Measurements from ENCODE around the gene CCDC106.

Gene CCDC106

DNA sequence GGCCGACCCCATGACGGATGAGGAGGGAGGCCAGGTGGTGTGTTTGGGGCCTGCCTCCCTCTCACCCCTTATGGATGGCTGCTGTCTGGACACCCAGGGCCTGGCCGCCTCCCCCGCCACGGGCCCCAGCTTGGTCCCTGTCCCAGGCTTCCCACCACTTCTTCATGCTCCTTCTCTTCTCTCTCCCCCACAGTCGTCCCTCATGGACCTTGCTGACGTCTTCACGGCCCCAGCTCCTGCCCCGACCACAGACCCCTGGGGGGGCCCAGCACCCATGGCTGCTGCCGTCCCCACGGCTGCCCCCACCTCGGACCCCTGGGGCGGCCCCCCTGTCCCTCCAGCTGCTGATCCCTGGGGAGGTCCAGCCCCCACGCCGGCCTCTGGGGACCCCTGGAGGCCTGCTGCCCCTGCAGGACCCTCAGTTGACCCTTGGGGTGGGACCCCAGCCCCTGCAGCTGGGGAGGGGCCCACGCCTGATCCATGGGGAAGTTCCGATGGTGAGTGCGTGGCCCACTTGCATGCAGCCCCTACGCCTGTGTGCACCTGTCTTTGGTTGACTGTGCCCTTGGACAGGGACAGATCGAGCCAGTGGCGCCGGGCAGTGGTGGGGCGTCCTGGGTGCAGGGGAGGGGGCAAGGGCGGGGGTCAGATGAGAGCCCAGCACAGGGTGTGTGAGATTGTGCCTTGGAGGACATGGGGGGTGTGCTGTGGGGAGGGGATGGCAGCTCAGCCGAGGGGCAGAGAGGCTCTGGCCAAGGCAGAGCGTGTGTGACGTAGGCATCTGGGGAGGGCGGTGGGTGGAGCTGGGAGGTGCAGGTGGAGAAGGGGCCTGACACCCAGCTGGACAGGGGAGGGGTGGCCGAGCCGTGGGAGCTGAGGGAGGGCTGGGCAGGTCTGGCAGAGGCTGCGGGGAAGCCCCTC is 43.8 kb downstream of the CCDC106 start:
- Mint-ChIP-seq H3K4me3 (no peak overlapping the region), H3K9me3 (no peaks in the 10 kb centered on the region), H3K36me3 (ENCODE audit: low read depth) (peaks cover 16% of the 10 kb centered on the region), H3K27me3 (no peaks in the 10 kb centered on the region), H3K4me1 (no peaks in the 10 kb centered on the region), H3K27ac (no peak overlapping the region)
- DNase-seq (no peak), ATAC-seq (no peak)

DNA sequence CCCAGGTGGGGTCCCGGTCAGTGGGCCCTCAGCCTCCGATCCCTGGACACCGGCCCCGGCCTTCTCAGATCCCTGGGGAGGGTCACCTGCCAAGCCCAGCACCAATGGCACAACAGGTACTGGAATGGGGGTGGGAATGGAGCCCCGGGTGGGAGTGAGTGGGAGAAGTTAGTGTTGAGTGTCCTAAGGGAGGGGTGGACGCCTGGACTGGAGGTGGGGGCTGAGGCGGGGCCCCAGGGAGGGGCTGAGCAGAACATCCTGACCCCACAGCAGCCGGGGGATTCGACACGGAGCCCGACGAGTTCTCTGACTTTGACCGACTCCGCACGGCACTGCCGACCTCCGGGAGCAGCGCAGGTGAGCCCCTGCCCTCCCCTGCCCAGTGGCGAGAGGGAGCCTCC is 44.7 kb downstream of the CCDC106 start:
- Mint-ChIP-seq H3K27me3 (no peaks in the 10 kb centered on the region), H3K4me3 (no peak overlapping the region), H3K9me3 (no peaks in the 10 kb centered on the region), H3K27ac (no peak overlapping the region), H3K36me3 (ENCODE audit: low read depth) (peaks cover 14% of the 10 kb centered on the region), H3K4me1 (no peaks in the 10 kb centered on the region)
- DNase-seq (no peak), ATAC-seq (no peak)

DNA sequence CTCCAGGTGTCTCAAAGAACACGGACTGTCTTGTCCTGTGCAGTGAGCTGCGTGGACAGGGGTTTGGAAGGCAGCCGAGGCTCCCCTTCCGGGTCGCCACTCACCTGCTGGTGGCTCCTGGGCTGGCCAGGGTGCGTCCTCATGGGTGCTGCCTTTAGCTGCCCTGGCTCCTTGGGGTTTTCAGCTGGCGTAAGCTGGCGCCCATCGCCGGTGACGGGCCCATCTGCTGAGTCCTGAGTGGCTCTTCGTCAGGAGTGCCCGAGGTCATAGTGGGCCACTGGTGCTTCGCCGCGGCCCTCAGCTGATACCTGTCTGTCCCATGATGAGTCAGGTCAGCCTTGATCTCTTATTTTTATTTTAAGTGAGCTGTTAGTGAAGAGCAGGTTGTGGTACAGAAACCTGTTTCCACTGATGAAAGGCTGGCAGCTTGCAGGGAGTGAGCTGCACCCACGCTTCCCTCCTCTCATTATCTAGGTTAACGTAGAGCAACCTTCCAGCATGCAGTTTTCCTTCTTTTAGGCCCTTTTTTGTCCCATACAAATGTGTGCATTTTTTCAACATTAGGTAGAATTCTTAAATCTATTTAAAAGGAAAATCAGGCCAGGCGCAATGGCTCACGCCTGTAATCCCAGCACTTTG is 45.4 kb downstream of the CCDC106 start:
- no peak overlapping the region for H3K4me3 Mint-ChIP-seq
- H3K27me3 Mint-ChIP-seq: no peaks in the 10 kb centered on the region
- no peak for DNase-seq
- no peak overlapping the region for H3K27ac Mint-ChIP-seq
- no peak for ATAC-seq
- H3K36me3 Mint-ChIP-seq (ENCODE audit: low read depth): peaks cover 14% of the 10 kb centered on the region
- no peaks in the 10 kb centered on the region for H3K4me1 Mint-ChIP-seq
- no peaks in the 10 kb centered on the region for H3K9me3 Mint-ChIP-seq

DNA sequence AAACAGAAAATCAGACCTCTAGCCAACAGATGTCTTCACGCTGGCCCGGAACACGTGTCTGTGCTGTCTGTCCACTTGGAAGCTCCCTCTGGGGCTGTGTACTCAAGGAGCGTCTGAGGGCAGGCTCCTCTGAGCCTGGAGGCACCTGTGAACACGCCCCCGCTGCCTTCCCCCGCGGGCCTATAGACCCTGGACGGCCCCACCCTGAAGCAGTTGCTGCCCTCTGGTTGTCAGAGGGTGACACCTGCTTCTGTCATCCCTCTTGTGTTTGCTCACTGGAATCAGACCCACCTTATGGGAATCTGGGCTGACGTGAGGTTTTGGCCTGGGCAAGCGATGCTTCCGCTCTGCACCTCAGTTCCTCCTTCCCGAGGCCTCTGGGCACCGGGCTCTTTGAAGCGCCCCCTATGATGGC is 46.2 kb downstream of the CCDC106 start:
- Mint-ChIP-seq H3K27me3 (no peaks in the 10 kb centered on the region), H3K9me3 (no peaks in the 10 kb centered on the region), H3K27ac (no peak overlapping the region), H3K36me3 (ENCODE audit: low read depth) (peaks cover 16% of the 10 kb centered on the region), H3K4me3 (no peak overlapping the region), H3K4me1 (no peaks in the 10 kb centered on the region)
- no peak for DNase-seq
- no peak for ATAC-seq

DNA sequence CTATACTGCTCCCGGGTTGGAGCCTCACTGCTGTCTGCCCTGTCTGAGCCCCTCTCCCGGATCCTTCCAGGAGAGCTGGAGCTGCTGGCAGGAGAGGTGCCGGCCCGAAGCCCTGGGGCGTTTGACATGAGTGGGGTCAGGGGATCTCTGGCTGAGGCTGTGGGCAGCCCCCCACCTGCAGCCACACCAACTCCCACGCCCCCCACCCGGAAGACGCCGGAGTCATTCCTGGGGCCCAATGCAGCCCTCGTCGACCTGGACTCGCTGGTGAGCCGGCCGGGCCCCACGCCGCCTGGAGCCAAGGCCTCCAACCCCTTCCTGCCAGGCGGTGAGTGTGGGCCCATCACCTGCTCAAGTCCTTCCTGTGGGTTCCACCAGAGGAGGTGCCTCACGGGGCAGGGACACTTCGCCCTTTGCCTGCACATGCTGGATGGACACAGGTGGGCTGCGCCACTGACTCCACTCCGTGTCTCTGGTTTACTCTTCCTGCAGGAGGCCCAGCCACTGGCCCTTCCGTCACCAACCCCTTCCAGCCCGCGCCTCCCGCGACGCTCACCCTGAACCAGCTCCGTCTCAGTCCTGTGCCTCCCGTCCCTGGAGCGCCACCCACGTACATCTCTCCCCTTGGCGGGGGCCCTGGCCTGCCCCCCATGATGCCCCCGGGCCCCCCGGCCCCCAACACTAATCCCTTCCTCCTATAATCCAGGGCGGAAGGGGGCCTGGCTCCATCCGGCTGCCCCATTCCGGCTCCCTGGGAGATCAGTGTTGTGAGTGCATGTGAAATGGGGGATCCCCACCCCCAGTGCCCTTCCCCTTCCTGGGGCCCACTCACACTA is 46.9 kb downstream of the CCDC106 start:
- Mint-ChIP-seq H3K36me3 (ENCODE audit: low read depth) (peaks cover 20% of the 10 kb centered on the region), H3K27ac (no peak overlapping the region), H3K27me3 (no peaks in the 10 kb centered on the region), H3K4me1 (no peaks in the 10 kb centered on the region), H3K4me3 (no peak overlapping the region), H3K9me3 (no peaks in the 10 kb centered on the region)
- peak; percentile 8 for ATAC-seq
- DNase-seq: no peak

DNA sequence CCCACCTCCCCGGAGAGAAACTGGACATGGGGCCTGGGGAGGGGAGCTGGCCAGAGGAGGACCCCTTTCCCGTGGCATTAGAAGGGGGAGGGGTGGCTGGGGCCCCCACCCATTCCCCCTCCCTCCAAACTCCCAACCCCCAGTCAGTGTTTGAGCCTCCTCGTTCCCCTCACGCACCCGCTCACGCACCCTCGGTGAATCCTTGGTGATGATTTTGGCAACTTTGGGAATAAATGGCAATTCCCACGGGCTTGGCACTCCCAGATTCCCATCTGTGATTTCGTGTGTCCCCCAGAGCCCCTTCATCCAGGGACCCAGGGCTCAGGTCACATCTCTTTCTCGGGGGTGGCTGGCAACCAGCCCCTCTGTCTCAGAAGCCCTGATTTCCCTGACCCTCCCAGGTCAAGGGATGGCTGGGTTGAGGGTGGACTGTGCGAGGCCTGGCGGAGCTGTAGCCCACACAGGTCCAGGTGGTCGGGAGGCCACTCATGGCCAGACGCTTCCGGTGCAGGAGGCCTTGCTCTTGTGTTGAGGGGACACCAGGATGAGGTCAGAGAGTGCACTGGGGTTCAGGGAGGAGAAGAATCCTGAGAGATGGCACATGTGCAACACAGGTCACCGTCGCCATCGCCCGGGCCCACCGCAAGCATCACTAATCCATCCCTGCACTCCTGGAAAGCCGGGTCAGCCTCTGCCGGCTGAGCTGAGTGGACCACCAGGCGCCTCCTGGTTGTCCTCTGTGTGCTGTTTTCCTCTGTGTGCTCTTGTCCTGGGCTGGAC is 47.7 kb downstream of the CCDC106 start:
- ATAC-seq: no peak
- no peaks in the 10 kb centered on the region for H3K9me3 Mint-ChIP-seq
- DNase-seq: no peak
- no peak overlapping the region for H3K27ac Mint-ChIP-seq
- no peak overlapping the region for H3K4me3 Mint-ChIP-seq
- H3K27me3 Mint-ChIP-seq: no peaks in the 10 kb centered on the region
- H3K36me3 Mint-ChIP-seq (ENCODE audit: low read depth): peaks cover 25% of the 10 kb centered on the region
- no peaks in the 10 kb centered on the region for H3K4me1 Mint-ChIP-seq

DNA sequence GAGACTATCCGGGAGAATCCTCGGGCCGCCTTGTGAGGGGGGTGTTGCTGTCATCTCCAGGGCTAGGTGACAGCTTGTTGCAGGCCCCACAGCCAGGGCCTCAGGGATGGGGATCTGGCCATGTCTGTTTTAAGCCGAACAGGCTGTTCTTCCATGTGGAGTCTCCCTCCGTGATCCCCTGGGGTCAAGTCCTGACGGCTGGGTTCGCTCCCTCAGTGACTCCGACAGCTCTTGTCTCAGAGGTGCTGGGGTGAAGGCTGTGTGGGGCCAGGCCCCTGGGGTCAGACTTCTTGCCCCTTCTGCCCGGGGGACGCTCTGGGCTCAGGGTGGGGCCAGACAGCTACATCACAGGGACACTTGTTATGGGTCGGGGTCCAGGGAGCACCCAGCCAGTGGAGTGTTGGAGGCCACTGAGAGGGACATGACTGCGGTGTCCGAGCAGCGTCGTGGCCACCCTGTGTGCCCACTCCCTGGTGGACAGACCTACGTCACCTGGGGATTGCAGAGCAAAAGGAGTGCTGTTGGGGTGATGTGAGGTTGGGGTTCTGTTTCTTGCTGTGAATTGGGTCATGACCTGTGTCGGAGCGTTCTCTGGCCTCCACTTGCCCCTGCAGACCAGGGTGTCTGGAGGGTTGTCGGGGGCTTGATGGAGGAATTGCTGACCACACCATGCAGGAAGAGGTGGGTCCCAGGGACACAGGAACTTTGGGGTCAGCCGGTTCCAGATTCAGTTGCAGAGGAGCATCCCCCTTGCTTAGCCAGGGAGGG is 48.5 kb downstream of the CCDC106 start:
- DNase-seq (no peak), ATAC-seq (no peak)
- no peak overlapping the region for H3K27ac Mint-ChIP-seq
- H3K27me3 Mint-ChIP-seq: no peaks in the 10 kb centered on the region
- H3K9me3 Mint-ChIP-seq: no peaks in the 10 kb centered on the region
- H3K4me3 Mint-ChIP-seq: no peak overlapping the region
- peaks cover 25% of the 10 kb centered on the region for H3K36me3 Mint-ChIP-seq (ENCODE audit: low read depth)
- H3K4me1 Mint-ChIP-seq: no peaks in the 10 kb centered on the region

DNA sequence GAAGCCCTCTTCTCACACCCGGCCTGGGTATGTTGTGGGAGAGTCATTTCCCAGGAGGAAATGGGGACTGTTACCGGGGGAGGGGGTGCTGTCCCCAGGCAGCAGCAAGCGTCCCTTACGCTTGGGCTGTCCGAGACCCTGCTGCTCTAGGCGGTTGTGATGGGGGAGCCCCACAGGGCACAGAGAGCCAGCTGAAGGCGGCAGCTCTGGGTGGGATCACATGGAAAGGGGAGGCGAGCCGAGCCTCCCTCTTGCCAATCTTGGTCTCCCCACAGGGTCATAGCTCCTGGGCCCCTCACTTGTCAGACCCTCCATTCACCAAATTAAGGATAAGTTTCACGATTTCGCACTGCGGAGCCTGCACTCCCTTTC is 49.0 kb downstream of the CCDC106 start:
- Mint-ChIP-seq H3K4me3 (no peak overlapping the region), H3K4me1 (no peaks in the 10 kb centered on the region), H3K27me3 (no peaks in the 10 kb centered on the region), H3K36me3 (ENCODE audit: low read depth) (peaks cover 26% of the 10 kb centered on the region), H3K27ac (peak overlapping the region; percentile 27), H3K9me3 (no peaks in the 10 kb centered on the region)
- DNase-seq: no peak
- ATAC-seq: no peak

DNA sequence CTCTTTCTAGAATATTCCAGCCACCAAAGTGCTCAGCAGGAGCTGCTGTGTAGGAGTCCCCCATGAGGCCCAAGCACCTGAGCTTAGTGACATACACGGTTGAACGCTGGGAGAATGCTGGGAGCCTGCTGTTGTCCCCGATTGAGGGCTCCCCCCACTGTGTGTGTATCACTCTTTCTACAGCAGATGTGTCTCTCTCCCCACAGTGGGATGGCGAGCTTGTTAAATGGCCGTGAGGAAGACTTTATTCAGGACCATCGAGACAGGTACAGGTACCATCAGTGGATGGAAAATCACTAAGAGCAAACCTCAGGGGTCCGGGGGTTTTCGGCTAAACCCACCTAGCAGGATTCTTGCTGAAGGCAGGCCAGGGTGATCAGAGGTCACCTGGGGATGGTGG is 49.7 kb downstream of the CCDC106 start:
- H3K36me3 Mint-ChIP-seq (ENCODE audit: low read depth): peaks cover 26% of the 10 kb centered on the region
- H3K4me3 Mint-ChIP-seq: no peak overlapping the region
- H3K27ac Mint-ChIP-seq: no peak overlapping the region
- H3K4me1 Mint-ChIP-seq: no peaks in the 10 kb centered on the region
- H3K27me3 Mint-ChIP-seq: no peaks in the 10 kb centered on the region
- DNase-seq: no peak
- no peaks in the 10 kb centered on the region for H3K9me3 Mint-ChIP-seq
- ATAC-seq: no peak

DNA sequence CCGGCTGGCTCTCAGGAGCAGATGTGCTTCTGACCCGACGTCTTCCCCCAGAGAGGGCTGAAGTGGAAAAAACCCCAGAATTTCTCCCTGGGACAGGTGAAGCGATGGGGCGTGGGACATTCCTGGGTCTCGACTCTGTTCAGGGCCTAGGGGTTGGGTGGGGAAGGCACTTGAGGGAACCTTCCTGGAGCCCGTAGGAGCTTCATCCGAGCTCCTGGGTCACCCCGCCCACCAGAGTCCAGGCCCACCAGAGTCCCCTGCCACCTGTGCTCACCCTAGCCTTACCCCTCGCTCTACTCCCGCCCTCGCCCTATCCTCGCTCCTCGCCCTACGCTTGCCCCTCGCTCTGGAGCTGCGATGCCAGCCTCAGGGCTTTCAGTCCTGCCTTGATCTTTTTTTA is 50.2 kb downstream of the CCDC106 start:
- H3K36me3 Mint-ChIP-seq (ENCODE audit: low read depth): peaks cover 26% of the 10 kb centered on the region
- ATAC-seq (no peak), DNase-seq (no peak)
- H3K4me3 Mint-ChIP-seq: no peak overlapping the region
- H3K27me3 Mint-ChIP-seq: no peaks in the 10 kb centered on the region
- H3K27ac Mint-ChIP-seq: no peak overlapping the region
- H3K4me1 Mint-ChIP-seq: no peaks in the 10 kb centered on the region
- H3K9me3 Mint-ChIP-seq: no peaks in the 10 kb centered on the region

DNA sequence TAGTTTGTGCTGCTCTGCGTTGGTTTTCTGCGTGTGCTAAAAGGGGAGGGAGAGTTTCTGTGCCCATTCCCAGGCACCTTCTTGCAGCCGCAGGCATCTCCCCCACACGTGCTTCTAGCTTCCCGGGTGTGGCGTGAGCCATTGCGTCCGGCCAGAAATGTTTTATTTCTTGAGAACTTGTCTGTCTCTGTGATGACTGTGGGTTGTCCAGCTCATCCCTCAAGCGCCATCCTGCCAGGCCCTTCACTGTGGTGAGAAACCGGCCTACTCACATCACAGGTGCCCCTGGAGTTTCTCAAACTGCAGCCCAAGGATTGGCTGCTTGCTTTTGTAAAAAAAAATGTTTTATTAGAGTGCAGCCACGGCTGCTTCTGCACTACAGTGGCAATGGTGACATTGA is 51.2 kb downstream of the CCDC106 start:
- H3K36me3 Mint-ChIP-seq (ENCODE audit: low read depth): peaks cover 28% of the 10 kb centered on the region
- ATAC-seq (no peak), DNase-seq (no peak)
- H3K4me3 Mint-ChIP-seq: no peak overlapping the region
- no peaks in the 10 kb centered on the region for H3K9me3 Mint-ChIP-seq
- H3K27ac Mint-ChIP-seq: no peak overlapping the region
- no peaks in the 10 kb centered on the region for H3K27me3 Mint-ChIP-seq
- H3K4me1 Mint-ChIP-seq: no peaks in the 10 kb centered on the region

DNA sequence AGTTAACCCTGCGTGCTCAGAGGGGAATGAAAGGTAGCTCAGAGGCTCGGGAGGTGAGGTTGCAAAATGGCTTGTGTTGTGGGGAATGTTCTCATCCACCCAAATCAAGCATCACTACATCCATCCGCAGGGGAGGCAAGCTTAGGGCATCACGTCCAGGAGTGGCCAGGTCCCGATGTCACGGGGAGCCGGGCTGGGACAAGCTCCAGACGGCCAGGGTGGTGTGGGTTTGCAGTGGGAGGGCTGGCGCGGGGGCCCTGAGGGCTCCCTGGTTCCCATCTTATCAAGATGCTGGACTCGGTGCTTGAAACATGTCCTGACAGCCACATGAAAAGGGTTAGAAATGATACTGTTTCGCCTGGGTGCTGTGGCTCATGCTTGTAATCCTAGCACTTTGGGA is 52.8 kb downstream of the CCDC106 start:
- no peaks in the 10 kb centered on the region for H3K27me3 Mint-ChIP-seq
- peaks cover 31% of the 10 kb centered on the region for H3K36me3 Mint-ChIP-seq (ENCODE audit: low read depth)
- H3K4me3 Mint-ChIP-seq: no peak overlapping the region
- no peaks in the 10 kb centered on the region for H3K4me1 Mint-ChIP-seq
- H3K27ac Mint-ChIP-seq: no peak overlapping the region
- no peak for ATAC-seq
- no peaks in the 10 kb centered on the region for H3K9me3 Mint-ChIP-seq
- DNase-seq: no peak

DNA sequence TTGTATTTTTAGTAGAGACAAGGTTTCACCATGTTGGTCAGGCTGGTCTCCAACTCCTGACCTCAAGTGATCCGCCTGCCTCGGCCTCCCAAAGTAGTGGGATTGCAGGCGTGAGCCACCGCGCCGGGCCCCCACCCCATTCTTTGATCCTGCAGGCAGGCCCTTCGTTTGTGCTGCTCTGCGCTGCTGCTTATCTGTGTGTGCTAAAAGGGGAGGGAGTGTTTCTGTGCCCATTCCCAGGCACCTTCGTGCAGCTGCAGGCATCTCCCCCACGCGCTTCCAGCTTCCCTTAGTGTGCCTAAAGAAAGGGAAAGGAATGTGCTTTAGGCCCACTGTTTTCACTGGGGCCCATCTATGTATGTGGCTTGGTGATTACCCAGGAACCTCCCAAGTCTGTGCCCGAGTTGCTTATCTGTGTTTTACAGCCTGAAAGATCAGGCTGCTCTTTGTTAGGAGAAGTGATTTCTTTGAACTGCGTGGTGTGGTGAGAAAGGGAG is 54.2 kb downstream of the CCDC106 start:
- Mint-ChIP-seq H3K27me3 (no peaks in the 10 kb centered on the region), H3K27ac (no peak overlapping the region), H3K4me1 (no peaks in the 10 kb centered on the region), H3K4me3 (no peak overlapping the region), H3K36me3 (ENCODE audit: low read depth) (peaks cover 25% of the 10 kb centered on the region), H3K9me3 (no peaks in the 10 kb centered on the region)
- DNase-seq (no peak), ATAC-seq (no peak)

All from activated naive CD8-positive, alpha-beta T cell treated with anti-CD3 and anti-CD28 coated beads, Interleukin-2, amount 50 U/mL, for 24 hours (primary cell).